HG03064 (cell line): Measurements from ENCODE around the gene NKX2-3.

ENCODE experiments used
- ATAC-seq: cut with Tn5 transposase; IDR thresholded peaks from one replicate; pipeline ENCODE4 v1.9.1; 2021; ENCODE audit warnings: low read depth; ENCODE audit not compliant: unreplicated experiment

NKX2-3 gene

DNA sequence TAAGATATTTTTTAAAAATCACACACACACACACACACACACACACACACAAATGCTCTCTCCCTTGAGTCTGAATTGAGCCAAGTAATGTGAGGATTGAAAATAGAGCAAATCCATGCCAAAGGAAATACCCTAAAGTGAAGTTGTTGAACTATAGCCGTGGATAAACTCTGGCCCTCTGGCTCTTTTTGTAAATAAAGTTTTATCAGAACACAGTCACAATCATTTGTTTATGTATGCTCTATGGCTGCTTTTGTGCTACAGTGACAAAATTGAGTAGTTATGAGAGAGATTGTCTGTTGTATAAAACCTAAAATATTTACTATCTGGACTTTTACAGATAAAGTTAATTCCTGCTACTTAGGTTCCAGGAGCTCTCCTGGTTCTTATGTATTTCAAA lies 39.1 kb downstream of the NKX2-3 start:
- no peak for ATAC-seq

DNA sequence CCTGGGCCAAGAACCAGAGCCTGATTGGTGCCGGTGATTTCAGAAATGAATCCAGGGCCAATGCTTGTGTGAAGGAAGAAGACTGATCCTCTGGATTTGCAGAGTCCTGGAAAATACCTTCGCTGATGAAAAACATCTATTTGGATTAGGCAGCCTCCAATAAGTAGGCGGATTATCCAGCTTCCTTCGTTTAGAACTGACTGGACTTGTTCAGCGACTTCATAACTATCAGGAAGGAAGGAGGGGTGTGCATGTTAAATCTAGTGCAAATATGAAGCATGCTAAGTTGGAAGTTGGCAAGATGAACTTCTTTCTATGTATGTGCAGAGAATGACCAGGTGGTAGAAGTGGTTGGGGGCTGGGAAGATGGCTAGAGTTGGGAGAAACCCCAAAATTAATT lies 41.0 kb downstream of the NKX2-3 start:
- no peak for ATAC-seq

DNA sequence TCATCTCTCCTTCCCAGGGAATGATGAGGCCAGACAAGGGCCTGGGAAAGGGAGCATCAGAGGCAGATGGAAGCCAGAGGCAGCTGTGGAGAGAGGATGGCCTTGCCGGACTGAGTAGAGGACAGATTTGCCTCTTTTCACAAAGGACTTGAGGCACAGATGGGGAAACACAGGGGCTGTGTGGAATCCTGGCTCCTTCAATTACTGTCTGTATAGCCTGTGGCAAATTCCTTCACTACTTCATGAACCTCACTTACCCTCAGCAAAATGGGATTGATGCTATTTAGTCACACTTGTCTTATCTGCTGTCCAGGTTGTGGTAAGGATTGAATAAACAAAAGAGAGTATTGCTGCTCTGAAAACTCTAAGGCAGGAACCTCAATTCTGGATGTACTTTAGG lies 47.2 kb downstream of the NKX2-3 start:
- no peak for ATAC-seq

DNA sequence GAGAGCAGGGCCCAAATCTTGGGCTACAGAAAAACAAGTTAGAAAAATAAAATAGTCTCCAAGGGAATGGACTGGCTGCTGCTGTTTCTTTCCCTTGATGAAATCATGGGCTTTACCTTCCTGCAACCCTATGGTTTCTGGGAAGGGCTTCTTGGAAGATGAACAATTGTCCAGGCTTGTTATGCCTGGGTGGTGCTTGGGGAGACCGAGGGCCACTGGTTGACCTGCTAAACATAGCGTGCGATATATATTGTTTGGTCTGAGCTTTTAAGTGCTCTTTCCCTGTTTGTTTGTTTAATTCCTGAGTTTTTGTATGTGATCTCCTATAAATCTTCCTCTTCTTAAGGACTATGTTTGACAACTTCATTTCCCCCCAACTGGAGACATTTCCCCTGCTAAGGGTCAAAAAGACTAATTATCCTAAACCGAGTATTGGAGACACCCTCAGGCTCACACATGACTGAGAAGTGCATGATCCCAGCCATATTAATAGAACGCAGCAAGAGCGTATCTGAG lies 49.6 kb downstream of the NKX2-3 start:
- no peak for ATAC-seq

DNA sequence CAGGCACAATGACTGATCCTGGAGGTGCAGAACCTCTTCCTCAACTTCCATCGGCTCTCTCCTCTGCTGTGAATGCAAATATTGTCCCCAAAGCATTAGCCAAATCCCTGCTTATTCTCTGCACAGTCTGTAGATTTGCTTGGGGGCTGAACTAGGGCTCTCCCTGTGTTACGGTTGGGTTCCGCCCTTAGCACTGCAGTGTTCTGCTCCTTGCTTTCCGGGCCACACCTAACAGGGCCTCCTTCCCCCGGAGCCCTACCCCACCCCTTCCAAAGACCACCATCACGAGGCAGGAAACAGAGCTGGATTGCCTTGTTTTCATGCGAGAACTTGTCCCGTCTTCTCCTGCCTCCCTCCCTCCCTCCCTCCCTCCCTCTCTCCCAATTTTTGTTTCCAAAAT lies 50.9 kb downstream of the NKX2-3 start:
- ATAC-seq, result no peak
